Thyroid gland (tissue), 4 donors: ENCODE results near the gene DPF3. TPM values are rescaled to one million over a fixed set of nuclear protein-coding genes. Genes with fewer than 3 reads are reported as not detected.

Experiments
- DNase-seq, 2 donors: peaks; one replicate each; pipeline ENCODE4 v3.0.0-alpha.2; 2019
- H3K27ac ChIP-seq, 3 donors: fragments of 200-600 bp; sonication (generic); 1 replicate in 2 of 3; 2 replicates in 1 of 3; pipeline ENCODE4 v1.5.1; 2016 to 2019; ENCODE audit warnings: mild to moderate bottlenecking in 1 of 3, moderate library complexity in 1 of 3
- H3K27me3 ChIP-seq: fragments of 200-600 bp; sonication (generic); one replicate; pipeline ENCODE4 v1.5.1; 2019
- H3K36me3 ChIP-seq, 2 donors: fragments of 200-600 bp; sonication (generic); one replicate each; pipeline ENCODE4 v1.5.1; 2016 to 2019
- H3K4me1 ChIP-seq, 2 donors: fragments of 200-600 bp; sonication (generic); one replicate each; pipeline ENCODE4 v1.5.1; 2017 to 2019
- H3K4me3 ChIP-seq, 3 donors: fragments of 200-600 bp; sonication (generic); replicated peaks in 1 of 3; 1 replicate in 2 of 3; 2 replicates in 1 of 3; pipeline ENCODE4 v1.5.1; 2016; ENCODE audit warnings: mild to moderate bottlenecking in 1 of 3
- H3K9me3 ChIP-seq: fragments of 200-600 bp; sonication (generic); one replicate; pipeline ENCODE4 v1.5.1; 2017
- POLR2A ChIP-seq, 2 donors: fragments of 450-650 bp; IDR thresholded peaks; one replicate each; pipeline ENCODE4 v1.6.1; 2017; ENCODE audit warnings: antibody characterized with exemption in 2 of 2, mild to moderate bottlenecking in 2 of 2, moderate library complexity in 1 of 2
- WGBS, 2 donors: methylation state at CpG; one replicate each; pipeline ENCODE4 v1.1.5; 2017; 5-methylcytosine and 5-hydroxymethylcytosine counted together
- intact Hi-C: fragments of 100-400 bp; cut with DNase I; formaldehyde crosslinking; loops from one replicate; pipeline ENCODE4 v1.15.1; 2023
- total RNA-seq, 4 donors: library from RNA; depleted of rRNA; stranded (reverse); fragments of >200 nt; gene quantifications; one replicate each; pipeline ENCODE4 v1.2.3, GENCODE V29; 2016
- TF ChIP-seq, protein P1 (sequence below), 6 experiments: fragments of 200-600 bp in 3 of 6; fragments of 450-650 bp in 3 of 6; sonication (generic) in 3 of 6; IDR thresholded peaks; one replicate each; pipeline ENCODE4 v1.5.1; 2016 to 2019; ENCODE audit warnings: antibody characterized with exemption in 6 of 6, mild to moderate bottlenecking in 2 of 6, inconsistent platforms in 1 of 6, moderate library complexity in 1 of 6

DPF3 gene
- total RNA-seq, 4 donors from 2014 or later: 0.27 to 3.3 (median 1.3) TPM

GRCh38 chr14:72657214-72657921 is 236.5 kb downstream of the DPF3 start:
- H3K4me1 ChIP-seq: no peaks in the 10 kb centered on the region
- intact Hi-C loops: no loop called here
- H3K27ac ChIP-seq: no peak overlapping the region
- TF ChIP-seq, protein P1, sequence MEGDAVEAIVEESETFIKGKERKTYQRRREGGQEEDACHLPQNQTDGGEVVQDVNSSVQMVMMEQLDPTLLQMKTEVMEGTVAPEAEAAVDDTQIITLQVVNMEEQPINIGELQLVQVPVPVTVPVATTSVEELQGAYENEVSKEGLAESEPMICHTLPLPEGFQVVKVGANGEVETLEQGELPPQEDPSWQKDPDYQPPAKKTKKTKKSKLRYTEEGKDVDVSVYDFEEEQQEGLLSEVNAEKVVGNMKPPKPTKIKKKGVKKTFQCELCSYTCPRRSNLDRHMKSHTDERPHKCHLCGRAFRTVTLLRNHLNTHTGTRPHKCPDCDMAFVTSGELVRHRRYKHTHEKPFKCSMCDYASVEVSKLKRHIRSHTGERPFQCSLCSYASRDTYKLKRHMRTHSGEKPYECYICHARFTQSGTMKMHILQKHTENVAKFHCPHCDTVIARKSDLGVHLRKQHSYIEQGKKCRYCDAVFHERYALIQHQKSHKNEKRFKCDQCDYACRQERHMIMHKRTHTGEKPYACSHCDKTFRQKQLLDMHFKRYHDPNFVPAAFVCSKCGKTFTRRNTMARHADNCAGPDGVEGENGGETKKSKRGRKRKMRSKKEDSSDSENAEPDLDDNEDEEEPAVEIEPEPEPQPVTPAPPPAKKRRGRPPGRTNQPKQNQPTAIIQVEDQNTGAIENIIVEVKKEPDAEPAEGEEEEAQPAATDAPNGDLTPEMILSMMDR (IDR thresholded peaks at IDR 0.05): no peak
- TF ChIP-seq POLR2A (IDR thresholded peaks at IDR 0.05): no peak
- no peaks in the 10 kb centered on the region for H3K36me3 ChIP-seq
- DNase-seq: no peak
- H3K9me3 ChIP-seq: no peaks in the 10 kb centered on the region
- WGBS, 2 donors: 100% methylated on average over 1 of the region's 1 CpG
- H3K27me3 ChIP-seq: no peaks in the 10 kb centered on the region
- no peak overlapping the region for H3K4me3 ChIP-seq

DNA sequence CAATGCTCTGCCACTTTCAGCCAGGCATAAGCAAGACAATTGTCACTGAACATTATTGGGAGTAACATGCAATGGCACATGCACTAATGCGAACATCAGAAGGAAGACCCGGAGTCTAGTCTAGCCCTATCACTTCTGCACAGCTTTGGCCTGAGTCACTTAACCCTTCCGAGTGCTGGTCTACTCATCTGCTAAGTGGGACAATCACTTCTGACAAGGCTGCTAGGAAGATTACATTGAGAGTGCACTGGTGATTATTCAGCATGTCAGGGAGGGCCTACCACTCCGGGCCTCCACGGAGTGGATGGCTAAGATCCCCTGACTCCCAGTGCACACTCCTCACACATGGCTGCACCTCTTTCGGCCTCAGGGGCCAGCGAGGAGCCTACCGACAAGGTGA is 240.9 kb downstream of the DPF3 start:
- TF ChIP-seq, protein P1 (IDR thresholded peaks at IDR 0.05): no peak
- TF ChIP-seq POLR2A (IDR thresholded peaks at IDR 0.05): no peak
- WGBS, 2 donors: 73 to 77% methylated on average over 8 of the region's 8 CpGs

GRCh38 chr14:72652179-72652578 is 241.7 kb downstream of the DPF3 start:
- intact Hi-C loops: no loop called here
- no peaks in the 10 kb centered on the region for H3K9me3 ChIP-seq
- H3K36me3 ChIP-seq: no peaks in the 10 kb centered on the region
- WGBS, 2 donors: 80 to 95% methylated on average over 4 of the region's 4 CpGs
- no peak overlapping the region for H3K27ac ChIP-seq
- TF ChIP-seq POLR2A (IDR thresholded peaks at IDR 0.05): no peak
- TF ChIP-seq, protein P1 (IDR thresholded peaks at IDR 0.05): no peak
- H3K4me1 ChIP-seq: peaks cover 0 to 5% of the 10 kb centered on the region in 2 donors
- no peak overlapping the region for H3K4me3 ChIP-seq
- no peak for DNase-seq
- H3K27me3 ChIP-seq: no peaks in the 10 kb centered on the region

More for the DNA sequence above, 240.9 kb downstream of the DPF3 start:
- H3K27ac ChIP-seq: no peak overlapping the region
- intact Hi-C loops: no loop called here
- no peak overlapping the region for H3K4me3 ChIP-seq
- no peaks in the 10 kb centered on the region for H3K36me3 ChIP-seq
- DNase-seq: no peak
- H3K9me3 ChIP-seq: no peaks in the 10 kb centered on the region
- no peaks in the 10 kb centered on the region for H3K27me3 ChIP-seq
- peaks cover 0 to 5% of the 10 kb centered on the region in 2 donors for H3K4me1 ChIP-seq

GRCh38 chr14:72651714-72652113 is 242.2 kb downstream of the DPF3 start:
- WGBS, 2 donors: 80 to 84% methylated on average over 4 to 5 of the region's 5 CpGs
- Histone ChIP-seq H3K27me3 (no peaks in the 10 kb centered on the region), H3K4me3 (no peak overlapping the region), H3K36me3 (no peaks in the 10 kb centered on the region), H3K9me3 (no peaks in the 10 kb centered on the region), H3K27ac (no peak overlapping the region), H3K4me1 (peaks cover 0 to 5% of the 10 kb centered on the region in 2 donors)
- TF ChIP-seq, protein P1 (IDR thresholded peaks at IDR 0.05): no peak
- no peak for TF ChIP-seq POLR2A (IDR thresholded peaks at IDR 0.05)
- no peak for DNase-seq
- intact Hi-C loops: no loop called here

GRCh38 chr14:72651081-72651480 is 242.8 kb downstream of the DPF3 start:
- H3K36me3 ChIP-seq: no peaks in the 10 kb centered on the region
- H3K4me1 ChIP-seq: peaks cover 0 to 5% of the 10 kb centered on the region in 2 donors
- TF ChIP-seq POLR2A (IDR thresholded peaks at IDR 0.05): no peak
- TF ChIP-seq, protein P1 (IDR thresholded peaks at IDR 0.05): no peak
- H3K27ac ChIP-seq: no peak overlapping the region
- no peaks in the 10 kb centered on the region for H3K9me3 ChIP-seq
- H3K4me3 ChIP-seq: no peak overlapping the region
- intact Hi-C loops: no loop called here
- H3K27me3 ChIP-seq: no peaks in the 10 kb centered on the region
- whole genome bisulfite sequencing, 2 donors: 42 to 58% methylated on average over 3 to 6 of the region's 6 CpGs
- no peak for DNase-seq
